Thyroid gland (tissue), 4 donors: ENCODE data around the gene PTGS1. TPM values are rescaled to one million over a fixed set of nuclear protein-coding genes. Genes with fewer than 3 reads are reported as not detected.
A peak's percentile ranks its signal among the peaks of the same experiment; 100 is the strongest.

Source experiments
- DNase-seq, 2 donors: peaks; one replicate each; pipeline ENCODE4 v3.0.0-alpha.2; 2019
- H3K27ac ChIP-seq, 3 donors: fragments of 200-600 bp; sonication (generic); 1 replicate in 2 of 3; 2 replicates in 1 of 3; pipeline ENCODE4 v1.5.1; 2016 to 2019; ENCODE audit warnings: mild to moderate bottlenecking in 1 of 3, moderate library complexity in 1 of 3
- H3K27me3 ChIP-seq: fragments of 200-600 bp; sonication (generic); one replicate; pipeline ENCODE4 v1.5.1; 2019
- H3K36me3 ChIP-seq, 2 donors: fragments of 200-600 bp; sonication (generic); one replicate each; pipeline ENCODE4 v1.5.1; 2016 to 2019
- H3K4me1 ChIP-seq, 2 donors: fragments of 200-600 bp; sonication (generic); one replicate each; pipeline ENCODE4 v1.5.1; 2017 to 2019
- H3K4me3 ChIP-seq, 3 donors: fragments of 200-600 bp; sonication (generic); replicated peaks in 1 of 3; 1 replicate in 2 of 3; 2 replicates in 1 of 3; pipeline ENCODE4 v1.5.1; 2016; ENCODE audit warnings: mild to moderate bottlenecking in 1 of 3
- H3K9me3 ChIP-seq: fragments of 200-600 bp; sonication (generic); one replicate; pipeline ENCODE4 v1.5.1; 2017
- POLR2A ChIP-seq, 2 donors: fragments of 450-650 bp; IDR thresholded peaks; one replicate each; pipeline ENCODE4 v1.6.1; 2017; ENCODE audit warnings: antibody characterized with exemption in 2 of 2, mild to moderate bottlenecking in 2 of 2, moderate library complexity in 1 of 2
- WGBS, 2 donors: methylation state at CpG; one replicate each; pipeline ENCODE4 v1.1.5; 2017; 5-methylcytosine and 5-hydroxymethylcytosine counted together
- intact Hi-C: fragments of 100-400 bp; cut with DNase I; formaldehyde crosslinking; loops from one replicate; pipeline ENCODE4 v1.15.1; 2023
- total RNA-seq, 4 donors: library from RNA; depleted of rRNA; stranded (reverse); fragments of >200 nt; gene quantifications; one replicate each; pipeline ENCODE4 v1.2.3, GENCODE V29; 2016
- TF ChIP-seq, protein P1 (sequence below), 6 experiments: fragments of 200-600 bp in 3 of 6; fragments of 450-650 bp in 3 of 6; sonication (generic) in 3 of 6; IDR thresholded peaks; one replicate each; pipeline ENCODE4 v1.5.1; 2016 to 2019; ENCODE audit warnings: antibody characterized with exemption in 6 of 6, mild to moderate bottlenecking in 2 of 6, inconsistent platforms in 1 of 6, moderate library complexity in 1 of 6

PTGS1 gene
- total RNA-seq, 4 donors from 2014 or later, result 2.3 to 4.0 (median 3.5) TPM

DNA sequence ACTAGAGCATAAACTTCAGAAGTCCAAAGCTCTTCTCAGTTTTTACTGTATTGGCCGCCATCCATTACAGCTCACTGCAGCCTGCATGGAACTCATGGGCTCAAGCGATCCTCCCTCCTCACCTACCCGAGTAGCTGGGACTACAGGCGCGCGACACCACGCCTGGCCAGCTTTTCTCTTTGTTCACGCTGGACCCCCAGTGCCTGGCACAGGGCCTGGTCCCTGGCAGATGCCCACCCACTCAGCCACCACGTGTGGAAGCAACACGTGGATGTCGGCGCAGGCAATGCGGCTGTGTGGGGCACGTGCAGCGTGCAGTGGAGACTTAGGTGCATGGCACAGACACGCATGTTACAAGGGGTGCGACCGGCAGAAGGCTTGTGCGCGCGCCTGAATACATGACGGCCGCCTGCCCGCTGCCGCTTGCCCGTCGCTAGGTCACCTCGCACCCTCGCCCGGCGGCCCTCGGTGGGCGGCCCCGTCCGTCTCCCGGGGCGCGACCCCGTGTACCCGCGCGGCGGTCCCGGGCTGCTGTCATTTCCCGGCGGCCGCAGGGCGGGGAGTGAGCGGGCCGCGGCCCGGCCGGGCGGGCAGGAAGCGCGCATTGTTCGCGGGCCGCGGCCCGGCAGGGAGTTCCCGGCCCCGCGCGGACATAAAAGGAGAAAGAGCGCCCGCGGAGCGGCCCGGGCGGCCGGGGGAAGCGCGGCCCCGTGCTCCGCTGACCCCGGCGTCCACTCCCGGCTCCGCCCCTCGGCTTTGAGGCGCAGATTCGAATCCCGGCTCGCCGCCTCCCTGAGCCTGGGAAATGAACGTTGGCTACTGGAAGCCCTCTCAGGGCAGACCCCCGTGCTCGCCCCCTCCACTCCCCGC, 24.1 kb upstream of the PTGS1 start:
- TF ChIP-seq, protein P1, sequence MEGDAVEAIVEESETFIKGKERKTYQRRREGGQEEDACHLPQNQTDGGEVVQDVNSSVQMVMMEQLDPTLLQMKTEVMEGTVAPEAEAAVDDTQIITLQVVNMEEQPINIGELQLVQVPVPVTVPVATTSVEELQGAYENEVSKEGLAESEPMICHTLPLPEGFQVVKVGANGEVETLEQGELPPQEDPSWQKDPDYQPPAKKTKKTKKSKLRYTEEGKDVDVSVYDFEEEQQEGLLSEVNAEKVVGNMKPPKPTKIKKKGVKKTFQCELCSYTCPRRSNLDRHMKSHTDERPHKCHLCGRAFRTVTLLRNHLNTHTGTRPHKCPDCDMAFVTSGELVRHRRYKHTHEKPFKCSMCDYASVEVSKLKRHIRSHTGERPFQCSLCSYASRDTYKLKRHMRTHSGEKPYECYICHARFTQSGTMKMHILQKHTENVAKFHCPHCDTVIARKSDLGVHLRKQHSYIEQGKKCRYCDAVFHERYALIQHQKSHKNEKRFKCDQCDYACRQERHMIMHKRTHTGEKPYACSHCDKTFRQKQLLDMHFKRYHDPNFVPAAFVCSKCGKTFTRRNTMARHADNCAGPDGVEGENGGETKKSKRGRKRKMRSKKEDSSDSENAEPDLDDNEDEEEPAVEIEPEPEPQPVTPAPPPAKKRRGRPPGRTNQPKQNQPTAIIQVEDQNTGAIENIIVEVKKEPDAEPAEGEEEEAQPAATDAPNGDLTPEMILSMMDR (IDR thresholded peaks at IDR 0.05), result no peak
- no peak for TF ChIP-seq POLR2A (IDR thresholded peaks at IDR 0.05)
- no peaks in the 10 kb centered on the region for H3K9me3 ChIP-seq
- no peaks in the 10 kb centered on the region for H3K36me3 ChIP-seq
- H3K27ac ChIP-seq, result peak overlapping the region in 1 of 3 donors; percentile 63
- H3K27me3 ChIP-seq, result no peaks in the 10 kb centered on the region
- peak overlapping the region in 2 of 3 donors; percentile 13 to 43 for H3K4me3 ChIP-seq
- WGBS, 2 donors, result 6 to 12% methylated on average over 12 to 15 of the region's 90 CpGs
- DNase-seq, result peak; percentile 34 to 37
- H3K4me1 ChIP-seq, result peaks cover 8 to 10% of the 10 kb centered on the region in 2 donors
- intact Hi-C loops, result no loop called here

DNA sequence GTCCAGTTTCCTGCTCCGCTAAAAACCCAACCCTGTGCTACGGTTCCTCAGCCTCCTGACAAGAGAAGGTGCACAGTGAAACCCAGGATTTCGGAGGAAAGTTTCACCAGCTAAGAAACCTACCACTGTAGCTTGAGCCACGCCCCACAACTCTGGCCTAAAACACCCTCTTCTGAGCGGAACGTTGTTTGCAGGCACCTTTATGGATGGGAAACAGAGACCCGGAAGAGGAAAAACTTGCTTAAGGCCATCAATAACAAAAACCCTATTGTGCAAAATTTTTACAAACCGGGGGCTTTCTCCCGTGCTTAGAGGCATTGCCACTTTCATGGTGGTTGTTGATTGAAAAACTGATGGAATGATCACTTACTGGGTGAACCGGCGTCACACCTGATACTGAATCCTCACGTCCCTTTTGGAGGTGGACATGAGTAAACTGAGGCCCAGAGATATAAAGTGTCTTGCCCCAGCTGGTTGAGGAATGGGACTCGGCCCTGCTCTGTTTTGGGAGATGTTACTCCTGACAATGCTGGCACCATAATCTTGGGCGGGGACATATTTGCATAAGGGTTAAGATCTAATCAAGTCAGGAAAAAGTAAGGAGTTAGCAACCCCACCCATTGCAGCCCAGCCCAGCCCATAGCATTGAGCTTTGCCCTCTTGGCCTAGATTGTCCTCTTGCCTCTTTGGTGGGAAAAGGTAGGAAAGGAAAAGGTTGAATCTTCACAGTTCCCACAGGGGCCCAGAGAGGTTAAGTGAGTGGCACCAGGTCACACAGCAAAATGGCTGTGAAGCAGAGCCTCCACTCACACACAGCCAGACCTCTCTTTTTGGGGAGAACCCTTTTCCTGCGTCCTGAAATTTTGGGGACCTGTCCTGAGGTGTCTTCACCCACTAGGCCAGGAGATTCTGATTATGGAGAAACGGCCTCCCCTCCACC, 23.2 kb upstream of the PTGS1 start:
- Histone ChIP-seq H3K27me3 (no peaks in the 10 kb centered on the region), H3K9me3 (no peaks in the 10 kb centered on the region), H3K27ac (peak overlapping the region in 1 of 3 donors; percentile 38), H3K4me3 (peak overlapping the region in 2 of 3 donors; percentile 13 to 43), H3K36me3 (no peaks in the 10 kb centered on the region), H3K4me1 (peaks cover 8 to 10% of the 10 kb centered on the region in 2 donors)
- intact Hi-C loops, result no loop called here
- 35 to 39% methylated on average over 16 of the region's 16 CpGs for WGBS, 2 donors
- DNase-seq, result peak in 1 of 2 donors; percentile 19
- no peak for TF ChIP-seq POLR2A (IDR thresholded peaks at IDR 0.05)
- TF ChIP-seq, protein P1 (IDR thresholded peaks at IDR 0.05), result no peak

GRCh38 chr9:122348288-122348777, 22.5 kb upstream of the PTGS1 start:
- Histone ChIP-seq H3K4me1 (peaks cover 8 to 10% of the 10 kb centered on the region in 2 donors), H3K4me3 (no peak overlapping the region), H3K27me3 (no peaks in the 10 kb centered on the region), H3K27ac (no peak overlapping the region), H3K9me3 (no peaks in the 10 kb centered on the region), H3K36me3 (no peaks in the 10 kb centered on the region)
- TF ChIP-seq POLR2A (IDR thresholded peaks at IDR 0.05), result no peak
- TF ChIP-seq, protein P1 (IDR thresholded peaks at IDR 0.05), result no peak
- no peak for DNase-seq
- WGBS, 2 donors, result 61 to 65% methylated on average over 12 of the region's 12 CpGs
- intact Hi-C loops, result no loop called here

DNA sequence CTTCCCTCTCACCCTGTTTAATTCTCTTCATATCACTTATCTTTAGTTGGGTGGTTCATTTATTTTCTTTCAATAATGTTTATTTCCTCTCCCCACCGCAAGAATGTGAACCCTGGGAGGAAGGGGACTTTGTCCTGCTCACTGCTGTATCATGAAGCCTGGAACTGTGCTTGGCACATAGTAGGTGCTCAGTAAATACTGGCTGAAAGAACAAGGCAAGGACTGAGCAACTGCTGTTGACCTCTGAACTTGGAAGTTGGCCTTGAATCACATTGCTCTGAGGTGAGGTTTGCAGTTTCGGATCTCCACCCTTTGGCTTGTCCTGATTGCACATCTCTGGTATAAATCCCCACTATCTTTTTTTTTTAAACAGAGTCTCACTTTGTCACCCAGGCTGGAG, 22.0 kb upstream of the PTGS1 start:
- Histone ChIP-seq H3K27ac (no peak overlapping the region), H3K9me3 (no peaks in the 10 kb centered on the region), H3K4me1 (peaks cover 8 to 10% of the 10 kb centered on the region in 2 donors), H3K27me3 (no peaks in the 10 kb centered on the region), H3K36me3 (no peaks in the 10 kb centered on the region), H3K4me3 (no peak overlapping the region)
- 73 to 85% methylated on average over 2 of the region's 2 CpGs for WGBS, 2 donors
- intact Hi-C loops, result no loop called here
- no peak for DNase-seq
- TF ChIP-seq, protein P1 (IDR thresholded peaks at IDR 0.05), result no peak
- TF ChIP-seq POLR2A (IDR thresholded peaks at IDR 0.05), result no peak
